ENCODE measurements around the gene TMEM151A.
A peak's percentile ranks its signal among the peaks of the same experiment; 100 is the strongest.
"Not testable (repeated sequence)": the region's sequence is repeated elsewhere in the genome, so short reads cannot be mapped to it uniquely, and the experiment has no call there.

Gene TMEM151A

GRCh38 chr11:66309475-66309874 is 17.8 kb downstream of the TMEM151A start:
- DNase-seq (ENCODE audit: low read depth): no peak

- DNase-seq (ENCODE audit: low read depth): no peak
Observed at GRCh38 chr11:66310324-66310723, 18.6 kb downstream of the TMEM151A start.

- not testable (repeated sequence) for DNase-seq (ENCODE audit: low read depth)
Observed at GRCh38 chr11:66310803-66311440, 19.2 kb downstream of the TMEM151A start.

- DNase-seq (ENCODE audit: low read depth): no peak
Observed at GRCh38 chr11:66311470-66311964, 19.8 kb downstream of the TMEM151A start.

- DNase-seq (ENCODE audit: low read depth): peak; percentile 96
Observed at GRCh38 chr11:66311965-66312548, 20.4 kb downstream of the TMEM151A start.

GRCh38 chr11:66312549-66313320 is 21.0 kb downstream of the TMEM151A start:
- peak; percentile 90 for DNase-seq (ENCODE audit: low read depth)

GRCh38 chr11:66313321-66314185 is 21.9 kb downstream of the TMEM151A start:
- DNase-seq (ENCODE audit: low read depth): no peak

GRCh38 chr11:66314186-66314501 is 22.4 kb downstream of the TMEM151A start:
- DNase-seq (ENCODE audit: low read depth): no peak

GRCh38 chr11:66314561-66315497 is 23.1 kb downstream of the TMEM151A start:
- DNase-seq (ENCODE audit: low read depth): no peak

- DNase-seq (ENCODE audit: low read depth): no peak
Observed at GRCh38 chr11:66315498-66315885, 23.8 kb downstream of the TMEM151A start.

GRCh38 chr11:66315921-66316811 is 24.5 kb downstream of the TMEM151A start:
- DNase-seq (ENCODE audit: low read depth): no peak

GRCh38 chr11:66316849-66317251 is 25.2 kb downstream of the TMEM151A start, which contains the start of gene CD248:
TSS of gene CD248 (minus strand) at chr11:66317044. CDS start at chr11:66317027, 17 bp downstream.
- no peak for DNase-seq (ENCODE audit: low read depth)

GRCh38 chr11:66317322-66317722 is 25.6 kb downstream of the TMEM151A start:
- peak; percentile 41 for DNase-seq (ENCODE audit: low read depth)

- DNase-seq (ENCODE audit: low read depth): peak; percentile 39
Observed at GRCh38 chr11:66317723-66318599, 26.3 kb downstream of the TMEM151A start.

- DNase-seq (ENCODE audit: low read depth): no peak
Observed at GRCh38 chr11:66318600-66318970, 26.9 kb downstream of the TMEM151A start.

GRCh38 chr11:66320289-66320688 is 28.6 kb downstream of the TMEM151A start:
- not testable (repeated sequence) for DNase-seq (ENCODE audit: low read depth)

- not testable (repeated sequence) for DNase-seq (ENCODE audit: low read depth)
Observed at GRCh38 chr11:66320748-66321147, 29.1 kb downstream of the TMEM151A start.

GRCh38 chr11:66321606-66322005 is 29.9 kb downstream of the TMEM151A start:
- DNase-seq (ENCODE audit: low read depth): no peak
